Central memory CD8-positive, alpha-beta T cell (primary cell): ENCODE results near the gene ANKS1B.

Experiments
- ATAC-seq: fragments of 150-1000 bp; cut with Tn5 transposase; replicated peaks from 2 replicates; pipeline ENCODE4 v1.10.0; 2022; ENCODE audit warnings: mild to moderate bottlenecking, moderate FRiP score, moderate number of reproducible peaks; ENCODE audit not compliant: poor library complexity, severe bottlenecking; ENCODE audit errors: extremely low read depth
- DNase-seq, 2 donors: peaks; one replicate each; pipeline ENCODE4 v3.0.0; 2021; ENCODE audit warnings: low spot score in 2 of 2
- H3K27ac Mint-ChIP-seq: one replicate; pipeline ENCODE4 v1.8.0; 2022; ENCODE audit warnings: low read depth, mild to moderate bottlenecking, moderate library complexity, mixed read lengths
- H3K27me3 Mint-ChIP-seq: one replicate; pipeline ENCODE4 v1.8.0; 2022; ENCODE audit warnings: mixed read lengths
- H3K36me3 Mint-ChIP-seq: one replicate; pipeline ENCODE4 v1.8.0; 2022; ENCODE audit warnings: mild to moderate bottlenecking, moderate library complexity, mixed read lengths; ENCODE audit not compliant: insufficient read depth
- H3K4me1 Mint-ChIP-seq: one replicate; pipeline ENCODE4 v1.8.0; 2022; ENCODE audit warnings: mixed read lengths
- H3K4me3 Mint-ChIP-seq: one replicate; pipeline ENCODE4 v1.8.0; 2022; ENCODE audit warnings: mild to moderate bottlenecking, moderate library complexity, mixed read lengths
- H3K9me3 Mint-ChIP-seq: one replicate; pipeline ENCODE4 v1.8.0; 2022; ENCODE audit warnings: mixed read lengths

The ANKS1B gene

GRCh38 chr12:98791406-98791805, 1193.3 kb downstream of the ANKS1B start:
- no peaks in the 10 kb centered on the region for H3K9me3 Mint-ChIP-seq
- no peak for ATAC-seq
- H3K4me1 Mint-ChIP-seq: no peaks in the 10 kb centered on the region
- no peak overlapping the region for H3K27ac Mint-ChIP-seq
- DNase-seq: no peak
- H3K4me3 Mint-ChIP-seq: no peak overlapping the region
- peaks cover 22% of the 10 kb centered on the region for H3K27me3 Mint-ChIP-seq
- no peaks in the 10 kb centered on the region for H3K36me3 Mint-ChIP-seq

- peaks cover 16% of the 10 kb centered on the region for H3K27me3 Mint-ChIP-seq
- H3K4me3 Mint-ChIP-seq: no peak overlapping the region
- DNase-seq: no peak
- no peaks in the 10 kb centered on the region for H3K4me1 Mint-ChIP-seq
- H3K9me3 Mint-ChIP-seq: no peaks in the 10 kb centered on the region
- no peak overlapping the region for H3K27ac Mint-ChIP-seq
- no peaks in the 10 kb centered on the region for H3K36me3 Mint-ChIP-seq
- ATAC-seq: no peak
Observed at GRCh38 chr12:98788396-98788795, 1196.3 kb downstream of the ANKS1B start.

- Mint-ChIP-seq H3K36me3 (no peaks in the 10 kb centered on the region), H3K9me3 (no peaks in the 10 kb centered on the region), H3K4me3 (no peak overlapping the region), H3K4me1 (no peaks in the 10 kb centered on the region), H3K27ac (no peak overlapping the region), H3K27me3 (peaks cover 18% of the 10 kb centered on the region)
- ATAC-seq (no peak), DNase-seq (no peak)
Observed at GRCh38 chr12:98786653-98787052, 1198.1 kb downstream of the ANKS1B start.

- no peak for ATAC-seq
- Mint-ChIP-seq H3K27ac (no peak overlapping the region), H3K4me3 (no peak overlapping the region), H3K9me3 (no peaks in the 10 kb centered on the region), H3K27me3 (peaks cover 18% of the 10 kb centered on the region), H3K4me1 (no peaks in the 10 kb centered on the region), H3K36me3 (no peaks in the 10 kb centered on the region)
- no peak for DNase-seq
Observed at GRCh38 chr12:98783420-98783819, 1201.3 kb downstream of the ANKS1B start.

GRCh38 chr12:98780261-98780660, 1204.5 kb downstream of the ANKS1B start:
- no peak for ATAC-seq
- H3K4me1 Mint-ChIP-seq: no peaks in the 10 kb centered on the region
- no peak overlapping the region for H3K27ac Mint-ChIP-seq
- no peak overlapping the region for H3K4me3 Mint-ChIP-seq
- H3K9me3 Mint-ChIP-seq: no peaks in the 10 kb centered on the region
- no peaks in the 10 kb centered on the region for H3K36me3 Mint-ChIP-seq
- H3K27me3 Mint-ChIP-seq: peaks cover 18% of the 10 kb centered on the region
- DNase-seq: no peak

GRCh38 chr12:98772818-98773217, 1211.9 kb downstream of the ANKS1B start:
- no peak overlapping the region for H3K4me3 Mint-ChIP-seq
- H3K4me1 Mint-ChIP-seq: no peaks in the 10 kb centered on the region
- H3K9me3 Mint-ChIP-seq: peaks cover 5% of the 10 kb centered on the region
- no peak overlapping the region for H3K27ac Mint-ChIP-seq
- no peaks in the 10 kb centered on the region for H3K36me3 Mint-ChIP-seq
- ATAC-seq (no peak), DNase-seq (no peak)
- no peaks in the 10 kb centered on the region for H3K27me3 Mint-ChIP-seq

- DNase-seq (no peak), ATAC-seq (no peak)
- peaks cover 5% of the 10 kb centered on the region for H3K9me3 Mint-ChIP-seq
- no peaks in the 10 kb centered on the region for H3K36me3 Mint-ChIP-seq
- H3K4me1 Mint-ChIP-seq: no peaks in the 10 kb centered on the region
- no peak overlapping the region for H3K4me3 Mint-ChIP-seq
- H3K27ac Mint-ChIP-seq: no peak overlapping the region
- no peaks in the 10 kb centered on the region for H3K27me3 Mint-ChIP-seq
Observed at GRCh38 chr12:98771811-98772752, 1212.7 kb downstream of the ANKS1B start.

- H3K4me1 Mint-ChIP-seq: no peaks in the 10 kb centered on the region
Observed at GRCh38 chr12:98770230-98770629, 1214.5 kb downstream of the ANKS1B start.

GRCh38 chr12:98769068-98769467, 1215.7 kb downstream of the ANKS1B start:
- no peak overlapping the region for H3K27ac Mint-ChIP-seq
- no peaks in the 10 kb centered on the region for H3K27me3 Mint-ChIP-seq
- no peaks in the 10 kb centered on the region for H3K36me3 Mint-ChIP-seq
- ATAC-seq: no peak
- no peak overlapping the region for H3K4me3 Mint-ChIP-seq
- H3K9me3 Mint-ChIP-seq: peaks cover 5% of the 10 kb centered on the region
- no peaks in the 10 kb centered on the region for H3K4me1 Mint-ChIP-seq
- no peak for DNase-seq

More at GRCh38 chr12:98770230-98770629, 1214.5 kb downstream of the ANKS1B start:
- Mint-ChIP-seq H3K36me3 (no peaks in the 10 kb centered on the region), H3K9me3 (peaks cover 5% of the 10 kb centered on the region), H3K4me3 (no peak overlapping the region), H3K27me3 (no peaks in the 10 kb centered on the region), H3K27ac (no peak overlapping the region)
- ATAC-seq (no peak), DNase-seq (no peak)

GRCh38 chr12:98767248-98767647, 1217.5 kb downstream of the ANKS1B start:
- H3K4me1 Mint-ChIP-seq: no peaks in the 10 kb centered on the region
- ATAC-seq: no peak
- H3K36me3 Mint-ChIP-seq: peaks cover 2% of the 10 kb centered on the region

GRCh38 chr12:98763656-98764055, 1221.1 kb downstream of the ANKS1B start:
- Mint-ChIP-seq H3K4me3 (no peak overlapping the region), H3K9me3 (no peaks in the 10 kb centered on the region), H3K36me3 (peaks cover 2% of the 10 kb centered on the region), H3K27me3 (no peaks in the 10 kb centered on the region), H3K27ac (no peak overlapping the region), H3K4me1 (no peaks in the 10 kb centered on the region)
- no peak for DNase-seq
- ATAC-seq: no peak

More at GRCh38 chr12:98767248-98767647, 1217.5 kb downstream of the ANKS1B start:
- Mint-ChIP-seq H3K9me3 (peaks cover 3% of the 10 kb centered on the region), H3K4me3 (no peak overlapping the region), H3K27ac (no peak overlapping the region), H3K27me3 (no peaks in the 10 kb centered on the region)
- DNase-seq: no peak

GRCh38 chr12:98758331-98758730, 1226.4 kb downstream of the ANKS1B start:
- Mint-ChIP-seq H3K4me1 (no peaks in the 10 kb centered on the region), H3K9me3 (no peaks in the 10 kb centered on the region), H3K36me3 (peaks cover 2% of the 10 kb centered on the region), H3K27ac (no peak overlapping the region), H3K27me3 (no peaks in the 10 kb centered on the region), H3K4me3 (no peak overlapping the region)
- DNase-seq (no peak), ATAC-seq (no peak)

GRCh38 chr12:98757455-98757854, 1227.3 kb downstream of the ANKS1B start:
- Mint-ChIP-seq H3K27ac (no peak overlapping the region), H3K4me1 (no peaks in the 10 kb centered on the region)
- no peak for ATAC-seq

More at GRCh38 chr12:98757455-98757854, 1227.3 kb downstream of the ANKS1B start:
- no peak for DNase-seq
- H3K9me3 Mint-ChIP-seq: no peaks in the 10 kb centered on the region
- H3K4me3 Mint-ChIP-seq: no peak overlapping the region
- H3K36me3 Mint-ChIP-seq: no peaks in the 10 kb centered on the region
- no peaks in the 10 kb centered on the region for H3K27me3 Mint-ChIP-seq
